Activated naive CD4-positive, alpha-beta T cell treated with anti-CD3 and anti-CD28 coated beads for 36 hours (primary cell): ENCODE results near the gene ALDH9A1. TPM values are rescaled to one million over a fixed set of nuclear protein-coding genes. Genes with fewer than 3 reads are reported as not detected.

Experiments
- total RNA-seq, 2 experiments: library from RNA; stranded (reverse); gene quantifications; one replicate each; pipeline ENCODE4 v1.2.3, GENCODE V29; 2021

The ALDH9A1 gene
- total RNA-seq, 2 experiments from 2014 or later: 35.8 to 43.5 TPM

Other genes starting within 250 kb of the ALDH9A1 start
- not detected for gene LRRC52, start 154.6 kb downstream of the ALDH9A1 start, total RNA-seq
- 10 to 100 TPM; 26.6 to 29.2 TPM for gene MGST3, start 67.3 kb downstream of the ALDH9A1 start, total RNA-seq
- 10 to 100 TPM; 50.5 to 50.7 TPM for gene TMCO1, start 70.3 kb upstream of the ALDH9A1 start, total RNA-seq
- gene UCK2, start 129.1 kb upstream of the ALDH9A1 start, total RNA-seq: 10 to 100 TPM; 58.8 to 61.5 TPM